Ascending aorta (tissue), 2 donors: ENCODE results near the gene MEF2A. TPM values are rescaled to one million over a fixed set of nuclear protein-coding genes. Genes with fewer than 3 reads are reported as not detected.
"Not testable (repeated sequence)": the region's sequence is repeated elsewhere in the genome, so short reads cannot be mapped to it uniquely, and the experiment has no call there.

Experiments
- DNase-seq, 2 donors: peaks; one replicate each; pipeline ENCODE4 v3.0.0-alpha.2; 2019; ENCODE audit warnings: low spot score in 2 of 2
- H3K27ac ChIP-seq, 2 donors: fragments of 200-600 bp; sonication (generic); one replicate each; pipeline ENCODE4 v1.5.1; 2016 to 2017; ENCODE audit warnings: mild to moderate bottlenecking in 1 of 2
- H3K27me3 ChIP-seq: fragments of 200-600 bp; sonication (generic); one replicate; pipeline ENCODE4 v1.5.1; 2017
- H3K36me3 ChIP-seq, 2 donors: fragments of 200-600 bp; sonication (generic); one replicate each; pipeline ENCODE4 v1.5.1; 2016
- H3K4me1 ChIP-seq, 2 donors: fragments of 200-600 bp; sonication (generic); one replicate each; pipeline ENCODE4 v1.5.1; 2016 to 2017; ENCODE audit warnings: mild to moderate bottlenecking in 1 of 2
- H3K4me3 ChIP-seq, 2 donors: fragments of 200-600 bp; sonication (generic); one replicate each; pipeline ENCODE4 v1.5.1; 2016 to 2017; ENCODE audit warnings: mild to moderate bottlenecking in 1 of 2
- H3K9me3 ChIP-seq, 2 donors: fragments of 200-600 bp; sonication (generic); one replicate each; pipeline ENCODE4 v1.5.1; 2016
- intact Hi-C: fragments of 100-400 bp; cut with DNase I; formaldehyde crosslinking; loops from one replicate; pipeline ENCODE4 v1.15.1; 2023
- total RNA-seq: library from RNA; depleted of rRNA; stranded (reverse); fragments of >200 nt; gene quantifications from one replicate; pipeline ENCODE4 v1.1.0, GENCODE V29; 2016
- TF ChIP-seq, protein P1 (sequence below), 3 experiments: fragments of 200-600 bp in 2 of 3; fragments of 450-650 bp in 1 of 3; sonication (generic) in 2 of 3; IDR thresholded peaks; one replicate each; pipeline ENCODE4 v1.5.1; 2016 to 2019; ENCODE audit warnings: antibody characterized with exemption in 3 of 3, mild to moderate bottlenecking in 1 of 3, moderate library complexity in 1 of 3

The MEF2A gene
- total RNA-seq, 1 donor from 2014 or later = 99.4 TPM

DNA sequence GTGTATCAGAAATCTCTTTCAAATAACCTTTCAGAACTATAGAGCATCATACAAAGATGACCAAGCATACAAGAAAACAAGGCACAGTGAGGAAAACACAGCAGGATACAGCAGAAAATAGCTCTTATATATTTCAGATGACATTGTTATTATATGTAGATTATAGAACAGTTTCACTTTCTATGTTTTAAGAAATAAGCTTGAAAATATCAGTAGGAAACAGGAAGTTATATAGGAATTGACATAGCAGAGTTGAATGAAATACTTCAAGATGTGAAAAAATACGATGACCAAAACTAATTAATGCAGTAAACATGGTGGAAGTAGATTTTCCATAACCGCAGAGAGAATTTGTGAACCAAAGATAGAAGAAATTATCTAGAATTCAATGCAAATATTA lies 92.2 kb downstream of the MEF2A start:
- Histone ChIP-seq H3K4me3 (no peak overlapping the region), H3K9me3 (no peaks in the 10 kb centered on the region), H3K4me1 (peaks cover 0 to 11% of the 10 kb centered on the region in 2 donors), H3K36me3 (no peaks in the 10 kb centered on the region), H3K27ac (no peak overlapping the region), H3K27me3 (no peaks in the 10 kb centered on the region)
- intact Hi-C loops = no loop called here
- TF ChIP-seq, protein P1, sequence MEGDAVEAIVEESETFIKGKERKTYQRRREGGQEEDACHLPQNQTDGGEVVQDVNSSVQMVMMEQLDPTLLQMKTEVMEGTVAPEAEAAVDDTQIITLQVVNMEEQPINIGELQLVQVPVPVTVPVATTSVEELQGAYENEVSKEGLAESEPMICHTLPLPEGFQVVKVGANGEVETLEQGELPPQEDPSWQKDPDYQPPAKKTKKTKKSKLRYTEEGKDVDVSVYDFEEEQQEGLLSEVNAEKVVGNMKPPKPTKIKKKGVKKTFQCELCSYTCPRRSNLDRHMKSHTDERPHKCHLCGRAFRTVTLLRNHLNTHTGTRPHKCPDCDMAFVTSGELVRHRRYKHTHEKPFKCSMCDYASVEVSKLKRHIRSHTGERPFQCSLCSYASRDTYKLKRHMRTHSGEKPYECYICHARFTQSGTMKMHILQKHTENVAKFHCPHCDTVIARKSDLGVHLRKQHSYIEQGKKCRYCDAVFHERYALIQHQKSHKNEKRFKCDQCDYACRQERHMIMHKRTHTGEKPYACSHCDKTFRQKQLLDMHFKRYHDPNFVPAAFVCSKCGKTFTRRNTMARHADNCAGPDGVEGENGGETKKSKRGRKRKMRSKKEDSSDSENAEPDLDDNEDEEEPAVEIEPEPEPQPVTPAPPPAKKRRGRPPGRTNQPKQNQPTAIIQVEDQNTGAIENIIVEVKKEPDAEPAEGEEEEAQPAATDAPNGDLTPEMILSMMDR (IDR thresholded peaks at IDR 0.05) = no peak
- DNase-seq = no peak

DNA sequence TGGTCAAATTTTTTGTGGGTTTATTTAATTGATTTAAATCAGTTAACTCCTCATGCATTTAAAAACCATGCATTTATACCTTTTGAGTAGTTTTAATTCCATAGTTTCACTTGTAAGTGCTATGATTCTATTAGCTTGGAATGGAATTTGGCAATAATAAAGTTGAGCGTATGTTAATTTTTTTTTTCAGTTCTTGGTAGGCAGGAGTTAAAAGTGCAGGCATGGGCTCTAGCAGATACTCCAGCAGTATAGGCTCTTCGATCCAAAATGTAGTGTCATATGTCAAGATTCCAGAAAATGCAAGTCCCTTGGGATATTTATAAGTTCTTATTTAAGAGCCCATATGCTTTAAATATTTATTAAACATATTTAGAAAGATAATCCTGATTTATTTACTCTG lies 97.1 kb downstream of the MEF2A start:
- Histone ChIP-seq H3K27ac (no peak overlapping the region), H3K9me3 (no peaks in the 10 kb centered on the region), H3K4me1 (peaks cover 0 to 11% of the 10 kb centered on the region in 2 donors), H3K4me3 (no peak overlapping the region), H3K36me3 (peaks cover 0 to 4% of the 10 kb centered on the region in 2 donors), H3K27me3 (no peaks in the 10 kb centered on the region)
- TF ChIP-seq, protein P1 (IDR thresholded peaks at IDR 0.05) = no peak
- DNase-seq = no peak
- intact Hi-C loops = no loop called here

DNA sequence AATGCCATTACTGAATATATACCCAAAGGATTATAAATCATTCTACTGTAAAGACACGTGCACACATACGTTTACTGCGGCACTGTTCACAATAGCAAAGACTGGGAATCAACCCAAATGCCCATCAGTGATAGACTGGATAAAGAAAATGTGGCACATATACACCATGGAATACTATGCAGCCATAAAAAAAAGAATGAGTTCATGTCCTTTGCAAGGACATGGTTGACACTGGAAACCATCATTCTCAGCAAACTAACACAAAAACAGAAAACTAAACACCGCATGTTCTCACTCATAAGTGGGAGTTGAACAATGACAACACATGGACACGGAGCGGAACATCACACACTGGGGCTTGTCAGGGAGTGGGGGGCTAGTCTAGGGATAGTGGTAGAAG lies 100.3 kb downstream of the MEF2A start:
- H3K27me3 ChIP-seq, H3K4me3 ChIP-seq, DNase-seq, H3K27ac ChIP-seq, intact Hi-C loops, H3K36me3 ChIP-seq, H3K4me1 ChIP-seq, H3K9me3 ChIP-seq: not testable (repeated sequence)

DNA sequence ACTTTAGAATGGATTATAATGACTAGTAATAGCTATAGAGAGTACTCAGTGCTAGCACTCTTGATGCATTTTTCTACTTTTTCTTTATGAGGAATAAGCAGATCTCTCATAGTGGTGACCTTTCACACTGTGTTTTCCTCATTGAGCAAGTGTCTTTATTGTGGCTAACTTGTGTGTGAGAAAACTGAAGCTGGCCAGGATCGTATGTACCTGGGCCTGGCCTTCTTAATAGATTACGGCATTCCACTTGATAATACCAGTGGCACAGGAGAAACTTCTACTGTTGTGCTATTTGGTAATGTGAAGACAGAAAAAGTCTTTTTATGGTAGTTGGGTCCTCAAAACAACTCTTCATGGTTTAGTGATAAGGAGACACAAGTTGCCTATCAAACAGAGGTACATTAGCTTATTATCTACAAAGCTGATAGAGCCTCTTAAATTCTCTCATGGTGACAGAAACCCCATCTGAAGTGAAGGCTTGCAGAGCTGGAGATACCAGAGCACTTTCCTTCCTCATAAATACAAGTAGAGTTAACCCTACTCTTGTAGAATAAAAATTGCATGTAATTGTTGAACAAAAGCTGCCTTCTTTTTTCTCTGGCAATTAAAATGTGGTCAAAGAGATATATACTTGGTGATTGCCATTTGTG lies 102.9 kb downstream of the MEF2A start:
- H3K4me1 ChIP-seq = peaks cover 0 to 3% of the 10 kb centered on the region in 2 donors
- DNase-seq = no peak
- H3K9me3 ChIP-seq = no peaks in the 10 kb centered on the region
- H3K36me3 ChIP-seq = peaks cover 0 to 12% of the 10 kb centered on the region in 2 donors
- H3K27ac ChIP-seq = peak overlapping the region in 1 of 2 donors; percentile 21
- no peak overlapping the region for H3K4me3 ChIP-seq
- no peaks in the 10 kb centered on the region for H3K27me3 ChIP-seq
- TF ChIP-seq, protein P1 (IDR thresholded peaks at IDR 0.05) = no peak
- intact Hi-C loops = no loop called here

DNA sequence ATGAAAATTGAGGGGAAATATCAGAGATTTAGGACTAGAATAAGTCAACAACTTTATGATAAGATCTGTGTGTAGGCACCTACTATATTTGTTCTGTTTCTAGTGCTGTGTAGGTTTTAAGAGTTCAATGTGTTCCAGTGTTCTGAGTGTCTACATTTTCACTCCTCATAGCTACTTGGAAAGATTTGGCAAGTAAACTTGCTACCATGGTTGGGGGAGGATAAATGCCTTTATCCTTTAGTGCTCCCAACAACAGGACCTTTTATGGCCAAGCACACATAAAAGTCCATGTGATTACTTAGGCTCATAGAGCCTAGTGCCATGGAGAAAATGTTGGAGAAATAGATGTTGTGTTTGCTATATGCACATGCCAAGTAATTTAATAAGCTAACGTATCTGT lies 103.5 kb downstream of the MEF2A start:
- no peaks in the 10 kb centered on the region for H3K27me3 ChIP-seq
- H3K9me3 ChIP-seq = no peaks in the 10 kb centered on the region
- H3K27ac ChIP-seq = peak overlapping the region in 1 of 2 donors; percentile 21
- no peak overlapping the region for H3K4me3 ChIP-seq
- intact Hi-C loops = no loop called here
- no peak for DNase-seq
- TF ChIP-seq, protein P1 (IDR thresholded peaks at IDR 0.05) = no peak
- H3K36me3 ChIP-seq = peaks cover 1 to 13% of the 10 kb centered on the region in 2 donors
- peaks cover 0 to 3% of the 10 kb centered on the region in 2 donors for H3K4me1 ChIP-seq

DNA sequence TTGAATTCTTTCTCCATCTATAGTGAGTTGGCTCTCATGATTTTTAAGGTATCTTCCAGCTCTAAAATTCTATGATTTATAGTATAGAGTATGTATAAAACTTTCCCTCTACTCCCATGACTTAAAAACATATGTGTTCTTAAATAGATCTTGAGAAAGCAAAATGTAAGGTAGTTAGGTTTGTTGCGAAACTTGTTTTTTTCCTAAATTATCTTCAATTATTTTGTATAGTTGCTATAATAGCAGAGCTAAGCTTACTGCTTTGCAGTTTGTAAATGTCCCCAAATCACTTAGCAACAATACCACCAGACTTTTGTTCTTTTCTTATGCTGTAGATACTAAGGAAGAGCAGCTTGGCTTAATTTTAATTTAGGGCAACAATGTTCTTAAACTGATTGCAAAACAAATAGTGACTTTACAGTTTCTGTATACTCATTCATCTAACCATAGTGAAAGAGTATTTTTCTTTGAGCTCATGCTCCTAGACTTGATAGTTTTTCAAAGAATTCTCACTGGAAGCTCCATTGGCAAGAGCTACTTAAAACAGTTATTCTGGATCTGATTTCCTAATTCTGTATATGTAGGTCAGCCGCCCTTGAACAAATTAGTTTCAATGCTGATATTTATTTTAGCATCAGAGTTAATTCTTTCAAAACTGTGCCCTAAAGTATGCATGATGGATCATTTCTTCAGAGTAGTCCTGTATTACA lies 106.3 kb downstream of the MEF2A start:
- H3K9me3 ChIP-seq = no peaks in the 10 kb centered on the region
- peaks cover 7 to 35% of the 10 kb centered on the region in 2 donors for H3K36me3 ChIP-seq
- H3K27me3 ChIP-seq = no peaks in the 10 kb centered on the region
- H3K27ac ChIP-seq = no peak overlapping the region
- H3K4me1 ChIP-seq = peaks cover 0 to 3% of the 10 kb centered on the region in 2 donors
- TF ChIP-seq, protein P1 (IDR thresholded peaks at IDR 0.05) = no peak
- intact Hi-C loops = no loop called here
- DNase-seq = no peak
- H3K4me3 ChIP-seq = no peak overlapping the region
